Activated T-helper 2 cell treated with anti-CD3 and anti-CD28 coated beads, Interferon-gamma antibody, Interleukin-2, Interleukin-4, amounts not matched to agents 10 μg/mL and 5 μg/mL and 100 μg/mL, durations not matched to agents 14 hours and 24 hours and 36 hours (primary cell): ENCODE data around the gene TBL2. TPM values are rescaled to one million over a fixed set of nuclear protein-coding genes. Genes with fewer than 3 reads are reported as not detected.
"Not testable (repeated sequence)": the region's sequence is repeated elsewhere in the genome, so short reads cannot be mapped to it uniquely, and the experiment has no call there.

ENCODE experiments used
- DNase-seq: peaks from one replicate; pipeline ENCODE4 v3.0.0; 2021; ENCODE audit warnings: low spot score
- H3K27ac Mint-ChIP-seq: one replicate; pipeline ENCODE4 v1.8.0; 2021; ENCODE audit warnings: mixed read lengths
- H3K27me3 Mint-ChIP-seq: one replicate; pipeline ENCODE4 v1.8.0; 2021; ENCODE audit warnings: low read depth, mixed read lengths
- H3K36me3 Mint-ChIP-seq: one replicate; pipeline ENCODE4 v1.8.0; 2021; ENCODE audit warnings: low read depth, mixed read lengths
- H3K4me1 Mint-ChIP-seq: one replicate; pipeline ENCODE4 v1.8.0; 2021; ENCODE audit warnings: low read depth, mixed read lengths
- H3K4me3 Mint-ChIP-seq: one replicate; pipeline ENCODE4 v1.8.0; 2021; ENCODE audit warnings: low read depth, mild to moderate bottlenecking, moderate library complexity, mixed read lengths
- H3K9me3 Mint-ChIP-seq: one replicate; pipeline ENCODE4 v1.8.0; 2021; ENCODE audit warnings: mixed read lengths
- intact Hi-C: fragments of 100-400 bp; cut with micrococcal nuclease; formaldehyde crosslinking; loops from one replicate; pipeline ENCODE4 v1.15.1; 2023
- total RNA-seq: library from RNA; stranded (reverse); gene quantifications from 2 replicates; pipeline ENCODE4 v1.2.3, GENCODE V29; 2022

The TBL2 gene
- total RNA-seq, 1 donor from 2014 or later, result 43.9 TPM

- H3K9me3 Mint-ChIP-seq, result no peaks in the 10 kb centered on the region
- H3K27me3 Mint-ChIP-seq, result peaks cover 10% of the 10 kb centered on the region
- no peaks in the 10 kb centered on the region for H3K4me1 Mint-ChIP-seq
- no peak overlapping the region for H3K4me3 Mint-ChIP-seq
- no peak overlapping the region for H3K27ac Mint-ChIP-seq
- H3K36me3 Mint-ChIP-seq, result no peaks in the 10 kb centered on the region
- no peak for DNase-seq
- intact Hi-C loops, result no loop called here
Measured at GRCh38 chr7:73599151-73599882, 20.9 kb upstream of the TBL2 start.

DNA sequence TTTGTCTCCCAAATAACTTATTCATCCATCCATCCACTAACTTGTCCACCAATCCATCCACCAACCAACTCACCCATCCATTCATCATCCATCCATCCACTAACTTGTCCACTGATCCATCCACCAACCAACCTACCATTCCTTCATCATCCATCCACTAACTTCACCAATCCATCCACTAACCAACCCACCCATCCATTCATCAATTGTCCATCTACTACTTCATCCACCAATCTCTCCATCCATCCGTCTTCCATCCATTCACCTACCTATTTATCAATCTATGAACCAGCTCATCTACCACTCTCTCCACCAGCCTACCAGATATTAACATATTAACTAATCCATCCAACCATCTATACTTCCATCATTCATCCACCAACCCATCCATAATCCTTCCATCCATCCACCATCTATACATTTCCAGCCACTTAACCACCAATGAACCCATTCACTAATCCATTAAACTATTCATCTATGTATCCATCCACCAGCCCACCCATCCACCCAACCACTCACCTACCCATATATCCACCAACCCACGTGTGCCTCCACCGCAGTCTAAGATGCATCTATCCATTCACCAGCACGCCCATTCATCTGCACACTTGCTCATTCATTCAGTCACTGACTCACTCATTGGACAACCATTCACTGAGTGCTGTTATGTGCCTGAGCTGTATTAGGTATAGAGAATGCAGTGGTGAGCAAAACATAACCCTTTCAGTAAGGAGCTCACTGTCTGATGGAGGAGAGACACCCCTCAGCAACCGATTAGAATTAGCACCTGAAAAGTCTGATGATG lies 19.8 kb upstream of the TBL2 start:
- H3K4me3 Mint-ChIP-seq, result no peak overlapping the region
- no peak for DNase-seq
- intact Hi-C loops, result no loop called here
- H3K27me3 Mint-ChIP-seq, result peaks cover 12% of the 10 kb centered on the region
- no peaks in the 10 kb centered on the region for H3K36me3 Mint-ChIP-seq
- H3K9me3 Mint-ChIP-seq, result no peaks in the 10 kb centered on the region
- H3K4me1 Mint-ChIP-seq, result no peaks in the 10 kb centered on the region
- no peak overlapping the region for H3K27ac Mint-ChIP-seq

GRCh38 chr7:73596191-73597065 lies 18.0 kb upstream of the TBL2 start:
- intact Hi-C loops, result no loop called here
- Mint-ChIP-seq H3K27me3 (peaks cover 12% of the 10 kb centered on the region), H3K36me3 (no peaks in the 10 kb centered on the region), H3K9me3 (no peaks in the 10 kb centered on the region), H3K4me1 (no peaks in the 10 kb centered on the region), H3K4me3 (no peak overlapping the region), H3K27ac (no peak overlapping the region)
- no peak for DNase-seq

DNA sequence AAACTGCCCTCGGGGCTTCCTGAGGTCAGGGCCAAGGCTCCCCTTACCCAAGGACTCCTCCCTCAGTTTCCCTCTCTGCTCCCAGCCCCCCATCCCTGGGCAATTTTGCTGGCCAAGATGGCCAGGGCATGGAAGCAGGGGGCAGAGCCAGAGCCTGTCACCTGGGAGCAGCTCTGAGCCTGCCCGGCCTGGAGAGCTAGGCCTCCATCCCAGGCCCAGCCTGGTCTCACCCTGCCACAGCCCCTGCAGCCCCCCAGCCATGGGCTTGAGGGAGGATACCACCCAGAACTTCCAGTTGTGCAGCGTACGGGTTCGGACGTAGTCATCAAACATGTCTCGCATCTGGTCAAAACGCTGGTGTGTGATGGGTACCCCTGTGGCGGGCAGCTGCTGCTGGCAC lies 17.0 kb upstream of the TBL2 start:
- Mint-ChIP-seq H3K4me3 (no peak overlapping the region), H3K4me1 (no peaks in the 10 kb centered on the region), H3K36me3 (no peaks in the 10 kb centered on the region), H3K27ac (no peak overlapping the region), H3K9me3 (no peaks in the 10 kb centered on the region), H3K27me3 (peaks cover 12% of the 10 kb centered on the region)
- intact Hi-C loops, result no loop called here
- DNase-seq, result no peak

GRCh38 chr7:73593207-73594045 lies 15.0 kb upstream of the TBL2 start:
- no peak overlapping the region for H3K27ac Mint-ChIP-seq
- DNase-seq, result no peak
- no peaks in the 10 kb centered on the region for H3K36me3 Mint-ChIP-seq
- intact Hi-C loops, result no loop called here
- H3K9me3 Mint-ChIP-seq, result no peaks in the 10 kb centered on the region
- H3K4me3 Mint-ChIP-seq, result no peak overlapping the region
- H3K27me3 Mint-ChIP-seq, result peaks cover 11% of the 10 kb centered on the region
- no peaks in the 10 kb centered on the region for H3K4me1 Mint-ChIP-seq

GRCh38 chr7:73586911-73587310 lies 8.5 kb upstream of the TBL2 start:
- DNase-seq, result no peak
- Mint-ChIP-seq H3K27ac (no peak overlapping the region), H3K9me3 (no peaks in the 10 kb centered on the region), H3K4me1 (peaks cover 5% of the 10 kb centered on the region), H3K36me3 (no peaks in the 10 kb centered on the region), H3K4me3 (no peak overlapping the region), H3K27me3 (peaks cover 8% of the 10 kb centered on the region)
- intact Hi-C loops, result no loop called here

GRCh38 chr7:73585196-73585595 lies 6.8 kb upstream of the TBL2 start:
- H3K4me3 Mint-ChIP-seq, result no peak overlapping the region
- H3K36me3 Mint-ChIP-seq, result no peaks in the 10 kb centered on the region
- peaks cover 8% of the 10 kb centered on the region for H3K27me3 Mint-ChIP-seq
- H3K4me1 Mint-ChIP-seq, result peaks cover 7% of the 10 kb centered on the region
- H3K27ac Mint-ChIP-seq, result no peak overlapping the region
- no peak for DNase-seq
- intact Hi-C loops, result no loop called here
- H3K9me3 Mint-ChIP-seq, result no peaks in the 10 kb centered on the region

- Mint-ChIP-seq H3K4me3 (no peak overlapping the region), H3K27me3 (peaks cover 8% of the 10 kb centered on the region), H3K4me1 (peaks cover 12% of the 10 kb centered on the region), H3K9me3 (no peaks in the 10 kb centered on the region), H3K36me3 (peaks cover 3% of the 10 kb centered on the region), H3K27ac (no peak overlapping the region)
- DNase-seq, result no peak
- intact Hi-C loops, result loop anchor here (1.0 kb wide), 1 partner anchor 60 kb away; the partner anchor contains the start of gene BAZ1B
Measured at GRCh38 chr7:73582664-73583202, 4.4 kb upstream of the TBL2 start.

GRCh38 chr7:73581006-73581405 lies 2.6 kb upstream of the TBL2 start:
- H3K27me3 Mint-ChIP-seq, intact Hi-C loops: not testable (repeated sequence)

GRCh38 chr7:73577627-73578341 lies 595 bp downstream of the TBL2 start:
- DNase-seq, result no peak
- no peaks in the 10 kb centered on the region for H3K27me3 Mint-ChIP-seq
- H3K36me3 Mint-ChIP-seq, result peaks cover 30% of the 10 kb centered on the region
- H3K27ac Mint-ChIP-seq, result peak overlapping the region; percentile 68
- H3K4me3 Mint-ChIP-seq, result peak overlapping the region; percentile 92
- intact Hi-C loops, result loop anchor here (1.0 to 5.0 kb wide), 5 partner anchors 20 to 161 kb away; partner anchors contain the start of genes ABHD11, BAZ1B, BCL7B and BUD23
- H3K9me3 Mint-ChIP-seq, result no peaks in the 10 kb centered on the region
- peaks cover 15% of the 10 kb centered on the region for H3K4me1 Mint-ChIP-seq

More at GRCh38 chr7:73581006-73581405, 2.6 kb upstream of the TBL2 start:
- not testable (repeated sequence) for H3K9me3 Mint-ChIP-seq, H3K27ac Mint-ChIP-seq, H3K4me3 Mint-ChIP-seq, DNase-seq
- Mint-ChIP-seq H3K4me1 (peaks cover 15% of the 10 kb centered on the region), H3K36me3 (peaks cover 11% of the 10 kb centered on the region)

DNA sequence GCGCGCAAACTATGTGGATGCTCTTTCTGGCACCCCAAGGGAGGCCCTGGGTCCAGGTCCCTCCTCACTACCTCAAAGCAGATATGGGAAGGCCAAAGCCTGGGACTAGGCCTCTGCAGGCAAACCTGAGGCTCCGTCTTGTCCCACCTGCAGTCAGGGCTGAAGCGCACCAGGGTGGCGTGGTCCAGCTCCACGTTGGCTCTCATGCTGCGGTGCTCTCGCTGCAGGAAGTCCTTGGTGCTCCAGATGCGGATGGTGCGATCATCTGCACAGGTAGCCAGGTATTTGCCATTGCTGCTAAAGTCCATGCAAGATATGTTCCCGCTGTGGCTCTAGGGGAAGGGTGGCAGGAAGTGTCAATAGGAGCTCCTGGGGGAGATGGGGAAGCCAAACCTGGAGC lies 4.6 kb downstream of the TBL2 start:
- H3K4me1 Mint-ChIP-seq, result peaks cover 8% of the 10 kb centered on the region
- peaks cover 62% of the 10 kb centered on the region for H3K36me3 Mint-ChIP-seq
- H3K27ac Mint-ChIP-seq, result no peak overlapping the region
- H3K4me3 Mint-ChIP-seq, result no peak overlapping the region
- H3K27me3 Mint-ChIP-seq, result no peaks in the 10 kb centered on the region
- DNase-seq, result no peak
- intact Hi-C loops, result no loop called here
- H3K9me3 Mint-ChIP-seq, result no peaks in the 10 kb centered on the region
